ENCODE measurements around the gene XXYLT1.

XXYLT1 gene

GRCh38 chr3:195125646-195126045 is 145.3 kb downstream of the XXYLT1 start:
- no peak for DNase-seq

GRCh38 chr3:195124378-195124992 is 146.5 kb downstream of the XXYLT1 start:
- no peak for DNase-seq

GRCh38 chr3:195123281-195123691 is 147.7 kb downstream of the XXYLT1 start:
- no peak for DNase-seq

- DNase-seq = no peak
Measured at GRCh38 chr3:195122261-195122660, 148.7 kb downstream of the XXYLT1 start.

GRCh38 chr3:195120267-195120601 is 150.7 kb downstream of the XXYLT1 start:
- no peak for DNase-seq

GRCh38 chr3:195119461-195120266 is 151.3 kb downstream of the XXYLT1 start:
- no peak for DNase-seq

- DNase-seq = no peak
Measured at GRCh38 chr3:195118671-195119070, 152.3 kb downstream of the XXYLT1 start.

GRCh38 chr3:195117978-195118581 is 152.9 kb downstream of the XXYLT1 start:
- peak; percentile 93 for DNase-seq

GRCh38 chr3:195116407-195117185 is 154.4 kb downstream of the XXYLT1 start:
- DNase-seq = peak; percentile 70

GRCh38 chr3:195115600-195116406 is 155.2 kb downstream of the XXYLT1 start:
- DNase-seq = peak; percentile 47

- no peak for DNase-seq
Measured at GRCh38 chr3:195114786-195115599, 156.0 kb downstream of the XXYLT1 start.

- DNase-seq = no peak
Measured at GRCh38 chr3:195113536-195114425, 157.2 kb downstream of the XXYLT1 start.

- no peak for DNase-seq
Measured at GRCh38 chr3:195113048-195113447, 157.9 kb downstream of the XXYLT1 start.

- no peak for DNase-seq
Measured at GRCh38 chr3:195112361-195112791, 158.6 kb downstream of the XXYLT1 start.

GRCh38 chr3:195111766-195112165 is 159.2 kb downstream of the XXYLT1 start:
- DNase-seq = no peak

GRCh38 chr3:195111319-195111705 is 159.6 kb downstream of the XXYLT1 start:
- DNase-seq = peak; percentile 37

- peak; percentile 81 for DNase-seq
Measured at GRCh38 chr3:195110647-195111318, 160.2 kb downstream of the XXYLT1 start.

- DNase-seq = no peak
Measured at GRCh38 chr3:195109098-195109657, 161.8 kb downstream of the XXYLT1 start.

- no peak for DNase-seq
Measured at GRCh38 chr3:195107593-195107992, 163.4 kb downstream of the XXYLT1 start.
